ENCODE results near the gene WDR27.

Gene WDR27

GRCh38 chr6:169416249-169416648 lies 285.6 kb downstream of the WDR27 start:
- no peak for ATAC-seq
- TF ChIP-seq ZFP30 (CRISPR knock-in tag; IDR thresholded peaks at IDR 0.05) (no peak), ZC3H10 (CRISPR knock-in tag; IDR thresholded peaks at IDR 0.05) (no peak), PPARA (CRISPR knock-in tag; IDR thresholded peaks at IDR 0.05; ENCODE audit: borderline replicate concordance) (no peak), CSRNP3 (CRISPR knock-in tag; IDR thresholded peaks at IDR 0.05) (no peak), CSDC2 (CRISPR knock-in tag; IDR thresholded peaks at IDR 0.05) (no peak), RARB (CRISPR knock-in tag; IDR thresholded peaks at IDR 0.05) (no peak), ZNF8 (CRISPR knock-in tag; IDR thresholded peaks at IDR 0.05) (no peak), TCF4 (CRISPR knock-in tag; IDR thresholded peaks at IDR 0.05; ENCODE audit: borderline replicate concordance) (no peak), GLIS3 (CRISPR knock-in tag; IDR thresholded peaks at IDR 0.05) (no peak)
- TF ChIP-seq, protein P1, sequence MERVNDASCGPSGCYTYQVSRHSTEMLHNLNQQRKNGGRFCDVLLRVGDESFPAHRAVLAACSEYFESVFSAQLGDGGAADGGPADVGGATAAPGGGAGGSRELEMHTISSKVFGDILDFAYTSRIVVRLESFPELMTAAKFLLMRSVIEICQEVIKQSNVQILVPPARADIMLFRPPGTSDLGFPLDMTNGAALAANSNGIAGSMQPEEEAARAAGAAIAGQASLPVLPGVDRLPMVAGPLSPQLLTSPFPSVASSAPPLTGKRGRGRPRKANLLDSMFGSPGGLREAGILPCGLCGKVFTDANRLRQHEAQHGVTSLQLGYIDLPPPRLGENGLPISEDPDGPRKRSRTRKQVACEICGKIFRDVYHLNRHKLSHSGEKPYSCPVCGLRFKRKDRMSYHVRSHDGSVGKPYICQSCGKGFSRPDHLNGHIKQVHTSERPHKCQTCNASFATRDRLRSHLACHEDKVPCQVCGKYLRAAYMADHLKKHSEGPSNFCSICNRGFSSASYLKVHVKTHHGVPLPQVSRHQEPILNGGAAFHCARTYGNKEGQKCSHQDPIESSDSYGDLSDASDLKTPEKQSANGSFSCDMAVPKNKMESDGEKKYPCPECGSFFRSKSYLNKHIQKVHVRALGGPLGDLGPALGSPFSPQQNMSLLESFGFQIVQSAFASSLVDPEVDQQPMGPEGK (CRISPR knock-in tag; IDR thresholded peaks at IDR 0.05; ENCODE audit: borderline replicate concordance) = no peak

- ATAC-seq = no peak
- TF ChIP-seq PPARA (CRISPR knock-in tag; IDR thresholded peaks at IDR 0.05; ENCODE audit: borderline replicate concordance) = no peak
- no peak for TF ChIP-seq TOX (CRISPR knock-in tag; IDR thresholded peaks at IDR 0.05; ENCODE audit: borderline replicate concordance)
Measured at GRCh38 chr6:169415179-169415578, 286.6 kb downstream of the WDR27 start.

GRCh38 chr6:169411722-169412121 lies 290.1 kb downstream of the WDR27 start:
- no peak for TF ChIP-seq ZNF565 (CRISPR knock-in tag; conservative IDR thresholded peaks at IDR 0.05; ENCODE audit: low read depth)
- no peak for TF ChIP-seq ESRRG (CRISPR knock-in tag; IDR thresholded peaks at IDR 0.05)
- TF ChIP-seq TCF4 (CRISPR knock-in tag; IDR thresholded peaks at IDR 0.05; ENCODE audit: borderline replicate concordance) = no peak
- no peak for TF ChIP-seq ISL1 (CRISPR knock-in tag; IDR thresholded peaks at IDR 0.05)
- TF ChIP-seq ZNF8 (CRISPR knock-in tag; IDR thresholded peaks at IDR 0.05) = no peak
- TF ChIP-seq CREB5 (CRISPR knock-in tag; IDR thresholded peaks at IDR 0.05; ENCODE audit: low read depth) = no peak
- no peak for TF ChIP-seq OSR1 (CRISPR knock-in tag; IDR thresholded peaks at IDR 0.05)
- no peak for TF ChIP-seq PPARA (CRISPR knock-in tag; IDR thresholded peaks at IDR 0.05; ENCODE audit: borderline replicate concordance)
- TF ChIP-seq BACH2 (CRISPR knock-in tag; IDR thresholded peaks at IDR 0.05; ENCODE audit: borderline replicate concordance) = no peak
- no peak for TF ChIP-seq ARNTL (CRISPR knock-in tag; IDR thresholded peaks at IDR 0.05; ENCODE audit: borderline replicate concordance, low read depth)
- no peak for TF ChIP-seq ZFP3 (CRISPR knock-in tag; IDR thresholded peaks at IDR 0.05)
- TF ChIP-seq TOX (CRISPR knock-in tag; IDR thresholded peaks at IDR 0.05; ENCODE audit: borderline replicate concordance) = no peak
- TF ChIP-seq SNAI2 (CRISPR knock-in tag; IDR thresholded peaks at IDR 0.05) = no peak
- no peak for TF ChIP-seq CSDC2 (CRISPR knock-in tag; IDR thresholded peaks at IDR 0.05)
- TF ChIP-seq, protein P1 (CRISPR knock-in tag; IDR thresholded peaks at IDR 0.05; ENCODE audit: borderline replicate concordance) = no peak
- no peak for TF ChIP-seq CSRNP3 (CRISPR knock-in tag; IDR thresholded peaks at IDR 0.05)
- ATAC-seq = no peak

DNA sequence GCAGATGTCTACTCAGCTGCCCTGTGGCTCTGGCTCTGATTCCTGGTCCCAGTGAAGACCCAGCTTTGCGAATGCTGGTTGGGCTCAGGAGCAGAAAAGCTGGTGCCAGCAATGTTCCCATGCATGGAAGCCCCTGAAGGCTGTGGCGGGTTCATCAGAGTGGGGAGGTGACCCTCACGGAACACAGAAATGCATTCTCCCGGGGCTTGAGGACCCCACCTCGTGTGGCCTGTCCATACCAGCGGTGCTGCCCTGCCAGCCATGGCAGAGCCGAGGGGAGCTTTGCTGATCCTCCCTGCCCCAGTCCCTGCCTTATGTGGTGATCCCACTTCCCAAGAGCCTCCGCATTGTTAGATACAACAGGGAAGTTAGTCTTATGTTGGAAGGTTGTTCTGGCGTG lies 290.5 kb downstream of the WDR27 start:
- TF ChIP-seq CSDC2 (CRISPR knock-in tag; IDR thresholded peaks at IDR 0.05) (no peak), PPARA (CRISPR knock-in tag; IDR thresholded peaks at IDR 0.05; ENCODE audit: borderline replicate concordance) (no peak), OSR1 (CRISPR knock-in tag; IDR thresholded peaks at IDR 0.05) (no peak), ZFP3 (CRISPR knock-in tag; IDR thresholded peaks at IDR 0.05) (no peak), TSHZ2 (CRISPR knock-in tag; IDR thresholded peaks at IDR 0.05) (no peak), BACH2 (CRISPR knock-in tag; IDR thresholded peaks at IDR 0.05; ENCODE audit: borderline replicate concordance) (no peak)
- TF ChIP-seq, protein P1 (CRISPR knock-in tag; IDR thresholded peaks at IDR 0.05; ENCODE audit: borderline replicate concordance) = no peak
- no peak for ATAC-seq
